GM23338 (cell line): ENCODE measurements around the gene WWOX. TPM values are rescaled to one million over a fixed set of nuclear protein-coding genes. Genes with fewer than 3 reads are reported as not detected.

ENCODE experiments used
- ATAC-seq: fragments of 200-7000 bp; cut with Tn5 transposase; 3 replicates; pipeline ENCODE4 v1.9.1; 2020
- DNase-seq: peaks from one replicate; pipeline ENCODE4 v3.0.0-alpha.2; 2015; ENCODE audit warnings: low spot score
- H2AFZ ChIP-seq: fragments of 200-600 bp; sonication (generic); 2 replicates; pipeline ENCODE4 v1.8.0; 2016; ENCODE audit warnings: antibody characterized with exemption, mild to moderate bottlenecking, moderate library complexity
- H3F3A ChIP-seq: fragments of 200-600 bp; sonication (generic); replicated peaks from 2 replicates; pipeline ENCODE4 v1.8.0; 2017; ENCODE audit warnings: antibody characterized with exemption, mixed run types, low read depth
- H3K27ac ChIP-seq: fragments of 200-600 bp; sonication (generic); 2 replicates; pipeline ENCODE4 v1.6.1; 2016; ENCODE audit warnings: low read depth
- H3K27me3 ChIP-seq: fragments of 200-600 bp; sonication (generic); 2 replicates; pipeline ENCODE4 v1.8.0; 2016; ENCODE audit warnings: mild to moderate bottlenecking, mixed run types, moderate library complexity; ENCODE audit not compliant: insufficient read depth
- H3K36me3 ChIP-seq: fragments of 200-600 bp; sonication (generic); 2 replicates; pipeline ENCODE4 v1.8.0; 2016; ENCODE audit warnings: mild to moderate bottlenecking; ENCODE audit not compliant: insufficient read depth
- H3K4me1 ChIP-seq: fragments of 200-600 bp; sonication (generic); 2 replicates; pipeline ENCODE4 v1.8.0; 2016; ENCODE audit warnings: mild to moderate bottlenecking, moderate library complexity; ENCODE audit not compliant: insufficient read depth
- H3K4me2 ChIP-seq: fragments of 200-600 bp; sonication (generic); 2 replicates; pipeline ENCODE4 v1.7.1; 2017; ENCODE audit warnings: mixed run types
- H3K4me3 ChIP-seq: fragments of 200-600 bp; sonication (generic); 2 replicates; pipeline ENCODE4 v1.6.1; 2016; ENCODE audit warnings: mixed run types
- H3K79me2 ChIP-seq: fragments of 200-600 bp; sonication (generic); replicated peaks from 2 replicates; pipeline ENCODE4 v1.8.0; 2017; ENCODE audit warnings: mild to moderate bottlenecking; ENCODE audit not compliant: insufficient read depth
- H3K9me2 ChIP-seq: fragments of 200-600 bp; sonication (generic); 2 replicates; pipeline ENCODE4 v1.8.0; 2017; ENCODE audit not compliant: insufficient read depth
- H4K20me1 ChIP-seq: fragments of 200-600 bp; sonication (generic); replicated peaks from 2 replicates; pipeline ENCODE4 v1.8.0; 2017; ENCODE audit warnings: mild to moderate bottlenecking; ENCODE audit not compliant: insufficient read depth
- H3K27ac Mint-ChIP-seq: 2 replicates; pipeline ENCODE4 v1.8.0; 2020; ENCODE audit warnings: inconsistent platforms, mild to moderate bottlenecking, moderate library complexity, mixed read lengths
- H3K27me3 Mint-ChIP-seq: 3 replicates; pipeline ENCODE4 v1.8.0; 2022; ENCODE audit warnings: low read depth, mild to moderate bottlenecking, moderate library complexity, mixed read lengths, inconsistent platforms; ENCODE audit not compliant: insufficient read depth, poor library complexity
- H3K36me3 Mint-ChIP-seq: 3 replicates; pipeline ENCODE4 v1.8.0; 2021; ENCODE audit warnings: low read depth, mild to moderate bottlenecking, inconsistent platforms, moderate library complexity, mixed read lengths
- H3K4me1 Mint-ChIP-seq: 3 replicates; pipeline ENCODE4 v1.8.0; 2020; ENCODE audit warnings: mild to moderate bottlenecking, inconsistent platforms, mixed read lengths
- H3K4me3 Mint-ChIP-seq: 3 replicates; pipeline ENCODE4 v1.8.0; 2021; ENCODE audit warnings: moderate library complexity, mild to moderate bottlenecking, inconsistent platforms, mixed read lengths
- H3K9me3 Mint-ChIP-seq: 3 replicates; pipeline ENCODE4 v1.8.0; 2020; ENCODE audit warnings: moderate library complexity, mild to moderate bottlenecking, inconsistent platforms, mixed read lengths
- CREB1 ChIP-seq: fragments of 250-450 bp; sonication (Bioruptor Pico); IDR thresholded peaks from 2 replicates; pipeline ENCODE4 v1.5.0; 2020; ENCODE audit warnings: low read depth, mild to moderate bottlenecking, moderate library complexity
- CTCF ChIP-seq, 2 experiments: fragments of 200-600 bp in 1 of 2; sonication (generic) in 1 of 2; conservative IDR thresholded peaks; 2 replicates each; pipeline versions ENCODE4 v1.5.1 to v1.6.1; 2016 to 2017; ENCODE audit warnings: antibody characterized with exemption in 2 of 2, low read depth in 2 of 2, mild to moderate bottlenecking in 2 of 2, moderate library complexity in 1 of 2
- EZH2 ChIP-seq: fragments of 200-600 bp; sonication (generic); IDR thresholded peaks from one replicate; pipeline ENCODE4 v1.8.0; 2017; ENCODE audit warnings: antibody characterized with exemption, mild to moderate bottlenecking, low read depth; ENCODE audit not compliant: unreplicated experiment
- EZH2phosphoT487 ChIP-seq: fragments of 200-600 bp; sonication (generic); IDR thresholded peaks from one replicate; pipeline ENCODE4 v1.8.1; 2018; ENCODE audit warnings: antibody characterized with exemption; ENCODE audit not compliant: unreplicated experiment
- JUNB ChIP-seq: IDR thresholded peaks from one replicate; pipeline ENCODE4 v1.6.1; 2016; ENCODE audit warnings: antibody characterized with exemption; ENCODE audit not compliant: unreplicated experiment
- NANOG ChIP-seq: IDR thresholded peaks from 2 replicates; pipeline ENCODE4 v1.6.1; 2016; ENCODE audit warnings: antibody characterized with exemption, borderline replicate concordance
- POLR2AphosphoS5 ChIP-seq: IDR thresholded peaks from 2 replicates; pipeline ENCODE4 v1.6.1; 2016; ENCODE audit warnings: antibody characterized with exemption, low read depth
- STAT1 ChIP-seq: IDR thresholded peaks from one replicate; pipeline ENCODE4 v1.6.1; 2016; ENCODE audit warnings: antibody characterized with exemption; ENCODE audit not compliant: unreplicated experiment
- ZNF114 ChIP-seq: fragments of 250-450 bp; sonication (Bioruptor Pico); IDR thresholded peaks from 2 replicates; pipeline ENCODE4 v1.5.0; 2020; ENCODE audit warnings: mild to moderate bottlenecking, moderate library complexity
- ZNF331 ChIP-seq: fragments of 250-450 bp; sonication (Bioruptor Pico); IDR thresholded peaks from 2 replicates; pipeline ENCODE4 v1.5.0; 2020; ENCODE audit warnings: low read depth, mild to moderate bottlenecking, moderate library complexity
- polyA plus RNA-seq: library from polyadenylated mRNA; unstranded; fragments of >200 nt; fragmentation: Nextera tagmentation; extraction: Ambion mirVana; gene quantifications from 2 replicates; pipeline ENCODE4 v1.2.1, GENCODE V29; 2016
- total RNA-seq: library from RNA; depleted of rRNA; stranded (reverse); fragments of >200 nt; shearing (Covaris generic); gene quantifications from 2 replicates; pipeline ENCODE4 v1.2.3, GENCODE V29; 2014
- TF ChIP-seq, protein P1 (sequence below): IDR thresholded peaks from one replicate; pipeline ENCODE4 v1.6.1; 2018; ENCODE audit warnings: antibody characterized with exemption; ENCODE audit not compliant: unreplicated experiment
- TF ChIP-seq, protein P2 (sequence below): IDR thresholded peaks from 2 replicates; pipeline ENCODE4 v1.6.1; 2016; ENCODE audit warnings: antibody characterized with exemption

WWOX gene
- total and polyA plus RNA-seq, 2 experiments from 2014 or later: 10.0 to 19.3 TPM

- TF ChIP-seq, protein P1, sequence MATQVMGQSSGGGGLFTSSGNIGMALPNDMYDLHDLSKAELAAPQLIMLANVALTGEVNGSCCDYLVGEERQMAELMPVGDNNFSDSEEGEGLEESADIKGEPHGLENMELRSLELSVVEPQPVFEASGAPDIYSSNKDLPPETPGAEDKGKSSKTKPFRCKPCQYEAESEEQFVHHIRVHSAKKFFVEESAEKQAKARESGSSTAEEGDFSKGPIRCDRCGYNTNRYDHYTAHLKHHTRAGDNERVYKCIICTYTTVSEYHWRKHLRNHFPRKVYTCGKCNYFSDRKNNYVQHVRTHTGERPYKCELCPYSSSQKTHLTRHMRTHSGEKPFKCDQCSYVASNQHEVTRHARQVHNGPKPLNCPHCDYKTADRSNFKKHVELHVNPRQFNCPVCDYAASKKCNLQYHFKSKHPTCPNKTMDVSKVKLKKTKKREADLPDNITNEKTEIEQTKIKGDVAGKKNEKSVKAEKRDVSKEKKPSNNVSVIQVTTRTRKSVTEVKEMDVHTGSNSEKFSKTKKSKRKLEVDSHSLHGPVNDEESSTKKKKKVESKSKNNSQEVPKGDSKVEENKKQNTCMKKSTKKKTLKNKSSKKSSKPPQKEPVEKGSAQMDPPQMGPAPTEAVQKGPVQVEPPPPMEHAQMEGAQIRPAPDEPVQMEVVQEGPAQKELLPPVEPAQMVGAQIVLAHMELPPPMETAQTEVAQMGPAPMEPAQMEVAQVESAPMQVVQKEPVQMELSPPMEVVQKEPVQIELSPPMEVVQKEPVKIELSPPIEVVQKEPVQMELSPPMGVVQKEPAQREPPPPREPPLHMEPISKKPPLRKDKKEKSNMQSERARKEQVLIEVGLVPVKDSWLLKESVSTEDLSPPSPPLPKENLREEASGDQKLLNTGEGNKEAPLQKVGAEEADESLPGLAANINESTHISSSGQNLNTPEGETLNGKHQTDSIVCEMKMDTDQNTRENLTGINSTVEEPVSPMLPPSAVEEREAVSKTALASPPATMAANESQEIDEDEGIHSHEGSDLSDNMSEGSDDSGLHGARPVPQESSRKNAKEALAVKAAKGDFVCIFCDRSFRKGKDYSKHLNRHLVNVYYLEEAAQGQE: no peak
- TF ChIP-seq, protein P2, sequence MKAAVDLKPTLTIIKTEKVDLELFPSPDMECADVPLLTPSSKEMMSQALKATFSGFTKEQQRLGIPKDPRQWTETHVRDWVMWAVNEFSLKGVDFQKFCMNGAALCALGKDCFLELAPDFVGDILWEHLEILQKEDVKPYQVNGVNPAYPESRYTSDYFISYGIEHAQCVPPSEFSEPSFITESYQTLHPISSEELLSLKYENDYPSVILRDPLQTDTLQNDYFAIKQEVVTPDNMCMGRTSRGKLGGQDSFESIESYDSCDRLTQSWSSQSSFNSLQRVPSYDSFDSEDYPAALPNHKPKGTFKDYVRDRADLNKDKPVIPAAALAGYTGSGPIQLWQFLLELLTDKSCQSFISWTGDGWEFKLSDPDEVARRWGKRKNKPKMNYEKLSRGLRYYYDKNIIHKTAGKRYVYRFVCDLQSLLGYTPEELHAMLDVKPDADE: no peak
- TF ChIP-seq NANOG: no peak
- no peak for TF ChIP-seq CREB1 (CRISPR knock-in tag)
- TF ChIP-seq CTCF (conservative IDR thresholded peaks at IDR 0.05; ENCODE audit: low read depth in 2 of 2): no peak
- TF ChIP-seq STAT1: no peak
- no peak for TF ChIP-seq EZH2phosphoT487
Measured at GRCh38 chr16:78102865-78103264, 3.4 kb downstream of the WWOX start (continued).

GRCh38 chr16:78105517-78105916 lies 6.1 kb downstream of the WWOX start:
- H3K4me1 Mint-ChIP-seq: peaks cover 7% of the 10 kb centered on the region; the same call in 2 of the 3 replicates
- no peak overlapping the region for H3K27ac ChIP-seq
- ATAC-seq: no peak
- TF ChIP-seq CREB1 (CRISPR knock-in tag) (no peak), STAT1 (no peak), ZNF114 (CRISPR knock-in tag) (no peak), EZH2phosphoT487 (no peak), ZNF331 (CRISPR knock-in tag) (no peak), NANOG (no peak), CTCF (conservative IDR thresholded peaks at IDR 0.05; ENCODE audit: low read depth in 2 of 2) (no peak), EZH2 (no peak), JUNB (no peak), POLR2AphosphoS5 (no peak)
- TF ChIP-seq, protein P2: no peak
- TF ChIP-seq, protein P1: no peak

More at GRCh38 chr16:78105517-78105916, 6.1 kb downstream of the WWOX start:
- no peaks in the 10 kb centered on the region for H3K9me2 ChIP-seq
- H2AFZ ChIP-seq: no peak overlapping the region
- H3K4me1 ChIP-seq: peaks cover 2% of the 10 kb centered on the region; the same call in 1 of the 2 replicates
- H3F3A ChIP-seq: no peaks in the 10 kb centered on the region
- H3K27me3 ChIP-seq: no peaks in the 10 kb centered on the region
- no peak overlapping the region for H3K4me2 ChIP-seq
- DNase-seq: no peak
- no peaks in the 10 kb centered on the region for H3K36me3 ChIP-seq
- H3K79me2 ChIP-seq: 0 out of 2 replicates have a peak, but pooled peaks cover 4% of the 10 kb centered on the region
- no peak overlapping the region for H3K4me3 ChIP-seq
- H3K27me3 Mint-ChIP-seq: peaks cover 2% of the 10 kb centered on the region
- peaks cover 8% of the 10 kb centered on the region for H3K36me3 Mint-ChIP-seq
- H3K9me3 Mint-ChIP-seq: no peaks in the 10 kb centered on the region
- H4K20me1 ChIP-seq: peaks cover 4% of the 10 kb centered on the region; the same call in 1 of the 2 replicates
- H3K27ac Mint-ChIP-seq: no peak overlapping the region
- no peak overlapping the region for H3K4me3 Mint-ChIP-seq
